Suprapubic skin (tissue), 4 donors: ENCODE data around the gene GATAD1.

ENCODE experiments used
- EP300 ChIP-seq: sonication (generic); formaldehyde crosslinking; IDR thresholded peaks from one replicate; pipeline ENCODE4 v1.6.1; 2017; ENCODE audit warnings: antibody characterized with exemption
- POLR2A ChIP-seq, 2 donors: fragments of 450-650 bp; IDR thresholded peaks; one replicate each; pipeline ENCODE4 v1.6.1; 2017; ENCODE audit warnings: antibody characterized with exemption in 2 of 2, mild to moderate bottlenecking in 2 of 2, moderate library complexity in 2 of 2
- POLR2AphosphoS5 ChIP-seq, 3 donors: sonication (generic); formaldehyde crosslinking; IDR thresholded peaks; one replicate each; pipeline ENCODE4 v1.6.1; 2017; ENCODE audit warnings: antibody characterized with exemption in 3 of 3
- TF ChIP-seq, protein P1 (sequence below), 2 donors: fragments of 200-600 bp in 1 of 2; fragments of 450-650 bp in 1 of 2; sonication (generic) in 1 of 2; IDR thresholded peaks; one replicate each; pipeline ENCODE4 v1.5.1; 2016 to 2019; ENCODE audit warnings: antibody characterized with exemption in 2 of 2, mild to moderate bottlenecking in 1 of 2, moderate library complexity in 1 of 2

DNA sequence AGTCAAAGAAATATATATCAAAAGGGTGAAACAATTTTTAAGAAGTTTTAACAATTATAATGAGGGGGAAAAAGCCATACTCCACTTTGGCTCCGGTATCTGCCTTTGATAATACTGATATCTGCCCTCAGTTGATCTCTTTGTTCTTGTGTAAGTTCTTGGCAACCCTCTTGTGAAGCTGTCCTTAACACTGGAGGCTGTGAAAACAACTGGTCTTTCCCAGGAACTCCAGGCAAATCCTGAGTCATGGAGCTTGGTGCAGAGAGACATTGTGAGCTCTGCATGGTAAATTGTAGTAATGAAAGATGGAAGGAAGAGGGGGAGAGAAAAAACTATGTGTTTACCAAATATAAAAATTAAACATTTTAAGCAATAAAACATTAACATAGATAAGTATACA is 42.4 kb downstream of the GATAD1 start:
- TF ChIP-seq, protein P1, sequence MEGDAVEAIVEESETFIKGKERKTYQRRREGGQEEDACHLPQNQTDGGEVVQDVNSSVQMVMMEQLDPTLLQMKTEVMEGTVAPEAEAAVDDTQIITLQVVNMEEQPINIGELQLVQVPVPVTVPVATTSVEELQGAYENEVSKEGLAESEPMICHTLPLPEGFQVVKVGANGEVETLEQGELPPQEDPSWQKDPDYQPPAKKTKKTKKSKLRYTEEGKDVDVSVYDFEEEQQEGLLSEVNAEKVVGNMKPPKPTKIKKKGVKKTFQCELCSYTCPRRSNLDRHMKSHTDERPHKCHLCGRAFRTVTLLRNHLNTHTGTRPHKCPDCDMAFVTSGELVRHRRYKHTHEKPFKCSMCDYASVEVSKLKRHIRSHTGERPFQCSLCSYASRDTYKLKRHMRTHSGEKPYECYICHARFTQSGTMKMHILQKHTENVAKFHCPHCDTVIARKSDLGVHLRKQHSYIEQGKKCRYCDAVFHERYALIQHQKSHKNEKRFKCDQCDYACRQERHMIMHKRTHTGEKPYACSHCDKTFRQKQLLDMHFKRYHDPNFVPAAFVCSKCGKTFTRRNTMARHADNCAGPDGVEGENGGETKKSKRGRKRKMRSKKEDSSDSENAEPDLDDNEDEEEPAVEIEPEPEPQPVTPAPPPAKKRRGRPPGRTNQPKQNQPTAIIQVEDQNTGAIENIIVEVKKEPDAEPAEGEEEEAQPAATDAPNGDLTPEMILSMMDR (IDR thresholded peaks at IDR 0.05): no peak
- TF ChIP-seq POLR2A (IDR thresholded peaks at IDR 0.05): no peak
- TF ChIP-seq POLR2AphosphoS5 (IDR thresholded peaks at IDR 0.05): no peak
- TF ChIP-seq EP300: no peak
